ENCODE results near the gene WSCD1.

Gene WSCD1

GRCh38 chr17:6153375-6153774 is 83.2 kb downstream of the WSCD1 start:
- Histone ChIP-seq H3K27ac (ENCODE audit: low read depth, low read length, poor library complexity, severe bottlenecking) (no peak overlapping the region), H3K36me3 (ENCODE audit: insufficient read depth, low read length) (no peaks in the 10 kb centered on the region), H2AFZ (ENCODE audit: low read length) (no peak overlapping the region), H4K20me1 (ENCODE audit: insufficient read depth, low read length) (no peaks in the 10 kb centered on the region), H3K4me1 (ENCODE audit: insufficient read depth, low read length, severe bottlenecking) (no peaks in the 10 kb centered on the region), H3F3A (ENCODE audit: insufficient read depth, low read length) (no peaks in the 10 kb centered on the region), H3K9me2 (ENCODE audit: low read depth, low read length) (no peaks in the 10 kb centered on the region), H3K27me3 (ENCODE audit: insufficient read depth, low read length) (no peaks in the 10 kb centered on the region), H3K9me3 (ENCODE audit: low read length) (no peaks in the 10 kb centered on the region), H3K9ac (ENCODE audit: low read length) (no peak overlapping the region), H3K4me2 (ENCODE audit: low read length) (no peak overlapping the region), H3K4me3 (ENCODE audit: low read depth, low read length, poor library complexity, severe bottlenecking) (no peak overlapping the region), H3K79me2 (ENCODE audit: insufficient read depth, low read length) (no peaks in the 10 kb centered on the region)
- TF ChIP-seq EZH2 (IDR thresholded peaks at IDR 0.05; ENCODE audit: borderline replicate concordance, low read length) (no peak), CTCF (IDR thresholded peaks at IDR 0.05; ENCODE audit: low read length) (no peak)

- H3K9ac ChIP-seq (ENCODE audit: low read length) = no peak overlapping the region
- H3K9me3 ChIP-seq (ENCODE audit: low read length) = no peaks in the 10 kb centered on the region
- H3K79me2 ChIP-seq (ENCODE audit: insufficient read depth, low read length) = no peaks in the 10 kb centered on the region
- TF ChIP-seq EZH2 (IDR thresholded peaks at IDR 0.05; ENCODE audit: borderline replicate concordance, low read length) = no peak
- no peak for TF ChIP-seq CTCF (IDR thresholded peaks at IDR 0.05; ENCODE audit: low read length)
- H4K20me1 ChIP-seq (ENCODE audit: insufficient read depth, low read length) = no peaks in the 10 kb centered on the region
- H2AFZ ChIP-seq (ENCODE audit: low read length) = no peak overlapping the region
- no peaks in the 10 kb centered on the region for H3K4me1 ChIP-seq (ENCODE audit: insufficient read depth, low read length, severe bottlenecking)
- 0 out of 2 replicates have a peak, but pooled peaks cover 4% of the 10 kb centered on the region for H3K27me3 ChIP-seq (ENCODE audit: insufficient read depth, low read length)
- no peak overlapping the region for H3K4me3 ChIP-seq (ENCODE audit: low read depth, low read length, poor library complexity, severe bottlenecking)
- H3F3A ChIP-seq (ENCODE audit: insufficient read depth, low read length) = no peaks in the 10 kb centered on the region
- H3K4me2 ChIP-seq (ENCODE audit: low read length) = no peak overlapping the region
- H3K9me2 ChIP-seq (ENCODE audit: low read depth, low read length) = no peaks in the 10 kb centered on the region
- no peaks in the 10 kb centered on the region for H3K36me3 ChIP-seq (ENCODE audit: insufficient read depth, low read length)
- H3K27ac ChIP-seq (ENCODE audit: low read depth, low read length, poor library complexity, severe bottlenecking) = no peak overlapping the region
Measured at GRCh38 chr17:6157716-6158115, 87.5 kb downstream of the WSCD1 start.

DNA sequence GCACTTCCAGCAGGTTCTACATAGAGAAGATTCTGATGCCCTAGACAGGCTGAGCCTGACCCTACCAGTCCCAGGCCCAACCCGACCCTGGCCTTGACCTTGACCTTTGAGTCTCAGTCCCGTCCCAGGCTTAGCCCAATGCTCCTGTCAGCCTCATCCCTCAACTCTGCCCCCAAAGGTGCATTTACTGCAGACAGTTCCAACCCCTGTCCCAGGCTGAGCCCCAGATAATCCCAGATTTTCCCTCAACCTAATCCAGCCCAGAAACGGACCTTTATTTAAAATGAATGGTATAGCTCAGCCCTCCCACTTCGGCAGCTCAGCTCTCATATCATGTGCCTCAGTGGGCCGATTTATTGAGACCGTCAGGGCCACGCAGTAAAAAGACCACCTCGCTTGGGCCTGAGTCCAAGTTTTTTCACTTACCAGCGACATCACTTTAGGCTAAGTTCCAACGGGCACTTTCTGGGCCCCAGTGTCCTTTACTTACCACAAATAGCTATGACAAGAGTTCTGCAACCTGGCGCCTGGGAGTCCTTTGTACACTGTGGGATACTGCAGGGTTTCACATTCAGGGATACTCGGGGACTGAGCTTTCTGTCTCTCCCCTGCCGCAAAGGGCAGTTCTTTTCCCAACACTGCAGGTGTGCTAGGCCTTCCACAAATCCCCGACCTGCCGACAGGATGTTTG is 89.5 kb downstream of the WSCD1 start:
- H3K27me3 ChIP-seq (ENCODE audit: insufficient read depth, low read length) = 0 out of 2 replicates have a peak, but pooled peaks cover 6% of the 10 kb centered on the region
- no peak overlapping the region for H3K9ac ChIP-seq (ENCODE audit: low read length)
- H3K4me1 ChIP-seq (ENCODE audit: insufficient read depth, low read length, severe bottlenecking) = no peaks in the 10 kb centered on the region
- H4K20me1 ChIP-seq (ENCODE audit: insufficient read depth, low read length) = no peaks in the 10 kb centered on the region
- no peaks in the 10 kb centered on the region for H3K79me2 ChIP-seq (ENCODE audit: insufficient read depth, low read length)
- no peak overlapping the region for H2AFZ ChIP-seq (ENCODE audit: low read length)
- TF ChIP-seq EZH2 (IDR thresholded peaks at IDR 0.05; ENCODE audit: borderline replicate concordance, low read length) (no peak), CTCF (IDR thresholded peaks at IDR 0.05; ENCODE audit: low read length) (no peak)
- no peaks in the 10 kb centered on the region for H3K9me2 ChIP-seq (ENCODE audit: low read depth, low read length)
- no peak overlapping the region for H3K27ac ChIP-seq (ENCODE audit: low read depth, low read length, poor library complexity, severe bottlenecking)
- H3K4me2 ChIP-seq (ENCODE audit: low read length) = no peak overlapping the region
- no peaks in the 10 kb centered on the region for H3K36me3 ChIP-seq (ENCODE audit: insufficient read depth, low read length)
- no peak overlapping the region for H3K4me3 ChIP-seq (ENCODE audit: low read depth, low read length, poor library complexity, severe bottlenecking)
- no peaks in the 10 kb centered on the region for H3K9me3 ChIP-seq (ENCODE audit: low read length)
- H3F3A ChIP-seq (ENCODE audit: insufficient read depth, low read length) = no peaks in the 10 kb centered on the region

All from OCI-LY1 (cell line).